SU-DHL-6 (cell line): ENCODE data around the gene EYS.

Experiments
- H2AFZ ChIP-seq: fragments of 200-600 bp; sonication (generic); 2 replicates; pipeline ENCODE4 v1.6.1; 2014; ENCODE audit warnings: low read depth, mild to moderate bottlenecking, moderate library complexity, mixed read lengths, antibody characterized with exemption, low read length; ENCODE audit not compliant: severe bottlenecking
- H3F3A ChIP-seq: fragments of 200-600 bp; shearing (Covaris generic); 2 replicates; pipeline ENCODE4 v1.6.0; 2016; ENCODE audit warnings: antibody characterized with exemption, mild to moderate bottlenecking; ENCODE audit not compliant: insufficient read depth
- H3K27ac ChIP-seq: fragments of 200-600 bp; sonication (generic); 2 replicates; pipeline ENCODE4 v1.5.1; 2016; ENCODE audit warnings: low read depth, mild to moderate bottlenecking, low read length, moderate library complexity, mixed read lengths
- H3K27me3 ChIP-seq: fragments of 200-600 bp; sonication (generic), shearing (Covaris generic); 2 replicates; pipeline ENCODE4 v1.6.0; 2014; ENCODE audit warnings: mild to moderate bottlenecking, low read length
- H3K36me3 ChIP-seq: fragments of 200-600 bp; sonication (generic); 2 replicates; pipeline ENCODE4 v1.6.1; 2014; ENCODE audit warnings: mild to moderate bottlenecking, low read length, mixed read lengths
- H3K4me2 ChIP-seq: fragments of 300-600, 200-600 bp; shearing (Covaris generic), sonication (generic); 2 replicates; pipeline ENCODE4 v1.6.0; 2014; ENCODE audit warnings: low read length, low read depth, mild to moderate bottlenecking; ENCODE audit not compliant: poor library complexity, severe bottlenecking
- H3K4me3 ChIP-seq: fragments of 200-600 bp; sonication (generic); 2 replicates; pipeline ENCODE4 v1.5.1; 2014; ENCODE audit warnings: antibody characterized with exemption, low read length, mild to moderate bottlenecking, mixed read lengths; ENCODE audit not compliant: insufficient read depth, poor library complexity, severe bottlenecking
- H3K79me2 ChIP-seq: fragments of 200-600 bp; sonication (generic); 2 replicates; pipeline ENCODE4 v1.6.1; 2014; ENCODE audit warnings: mild to moderate bottlenecking, low read length, moderate library complexity; ENCODE audit not compliant: insufficient read depth
- H3K9ac ChIP-seq: fragments of 200-600 bp; sonication (generic); 2 replicates; pipeline ENCODE4 v1.7.0; 2014; ENCODE audit warnings: mild to moderate bottlenecking, low read length
- H3K9me2 ChIP-seq: fragments of 200-600 bp; sonication (generic); replicated peaks from 2 replicates; pipeline ENCODE4 v1.6.1; 2014; ENCODE audit warnings: low read length; ENCODE audit not compliant: insufficient read depth
- H3K9me3 ChIP-seq: fragments of 200-600 bp; sonication (generic); 2 replicates; pipeline ENCODE4 v1.6.1; 2014; ENCODE audit warnings: low read length, mixed read lengths; ENCODE audit not compliant: insufficient read depth
- H4K20me1 ChIP-seq: fragments of 200-600 bp; sonication (generic); 2 replicates; pipeline ENCODE4 v1.6.1; 2014; ENCODE audit warnings: low read depth, mild to moderate bottlenecking, antibody characterized with exemption, low read length, moderate library complexity, mixed read lengths
- CTCF ChIP-seq: fragments of 200-600 bp; sonication (generic); IDR thresholded peaks from one replicate; pipeline ENCODE4 v1.5.1; 2017; ENCODE audit warnings: antibody characterized with exemption, mild to moderate bottlenecking, low read length, moderate library complexity; ENCODE audit not compliant: insufficient read depth, poor library complexity, severe bottlenecking
- EZH2phosphoT487 ChIP-seq: fragments of 200-600 bp; sonication (generic), shearing (Covaris generic); conservative IDR thresholded peaks from 2 replicates; pipeline ENCODE4 v1.6.1; 2018; ENCODE audit warnings: mild to moderate bottlenecking, antibody characterized with exemption, low read length, moderate library complexity, mixed read lengths

EYS gene

GRCh38 chr6:64428186-64428585, 1278.8 kb downstream of the EYS start:
- Histone ChIP-seq H3K27me3 (no peaks in the 10 kb centered on the region), H3K4me2 (no peak overlapping the region), H3F3A (no peaks in the 10 kb centered on the region), H3K9ac (no peak overlapping the region), H3K36me3 (no peaks in the 10 kb centered on the region), H4K20me1 (no peaks in the 10 kb centered on the region), H3K79me2 (no peaks in the 10 kb centered on the region), H3K4me3 (no peak overlapping the region), H3K9me2 (no peaks in the 10 kb centered on the region), H3K27ac (no peak overlapping the region), H2AFZ (no peak overlapping the region), H3K9me3 (no peaks in the 10 kb centered on the region)
- TF ChIP-seq EZH2phosphoT487 (no peak), CTCF (no peak)

- H3K9ac ChIP-seq = no peak overlapping the region
- no peaks in the 10 kb centered on the region for H3F3A ChIP-seq
- H3K4me2 ChIP-seq = no peak overlapping the region
- H3K27ac ChIP-seq = no peak overlapping the region
- no peaks in the 10 kb centered on the region; the same call in 1 of the 2 replicates for H3K9me3 ChIP-seq
- H2AFZ ChIP-seq = no peak overlapping the region
- no peaks in the 10 kb centered on the region for H3K27me3 ChIP-seq
- no peaks in the 10 kb centered on the region for H3K9me2 ChIP-seq
- H3K79me2 ChIP-seq = no peaks in the 10 kb centered on the region
- H3K36me3 ChIP-seq = no peaks in the 10 kb centered on the region
- no peak for TF ChIP-seq EZH2phosphoT487
- no peak for TF ChIP-seq CTCF
- H4K20me1 ChIP-seq = no peaks in the 10 kb centered on the region
- no peak overlapping the region for H3K4me3 ChIP-seq
Measured at GRCh38 chr6:64415926-64416325, 1291.1 kb downstream of the EYS start.

GRCh38 chr6:64411226-64411625, 1295.8 kb downstream of the EYS start:
- H3K4me3 ChIP-seq = no peak overlapping the region
- H2AFZ ChIP-seq = no peak overlapping the region
- no peak overlapping the region for H3K9ac ChIP-seq
- H4K20me1 ChIP-seq = no peaks in the 10 kb centered on the region
- H3K79me2 ChIP-seq = no peaks in the 10 kb centered on the region
- TF ChIP-seq EZH2phosphoT487 = no peak
- TF ChIP-seq CTCF = no peak
- H3K27me3 ChIP-seq = no peaks in the 10 kb centered on the region
- H3K4me2 ChIP-seq = no peak overlapping the region
- H3K36me3 ChIP-seq = no peaks in the 10 kb centered on the region
- H3K9me3 ChIP-seq = no peaks in the 10 kb centered on the region; the same call in 1 of the 2 replicates
- H3F3A ChIP-seq = no peaks in the 10 kb centered on the region
- H3K27ac ChIP-seq = no peak overlapping the region
- no peaks in the 10 kb centered on the region for H3K9me2 ChIP-seq
